ENCODE results near the gene TRIM66. TPM values are rescaled to one million over a fixed set of nuclear protein-coding genes. Genes with fewer than 3 reads are reported as not detected.

Gene TRIM66
- total RNA-seq, 1 experiment from 2014 or later: 2.1 TPM

- Histone ChIP-seq H2BK12ac (ENCODE audit: insufficient read length, low read depth, low read length) (no peak overlapping the region), H3K4me2 (ENCODE audit: insufficient read depth, insufficient read length, low read length) (no peak overlapping the region), H3K79me1 (ENCODE audit: insufficient read depth, low read depth, low read length, poor library complexity, severe bottlenecking) (no peaks in the 10 kb centered on the region), H3K23ac (ENCODE audit: insufficient read length, low read depth, low read length) (no peak overlapping the region), H3K18ac (ENCODE audit: insufficient read length, low read depth, low read length) (no peak overlapping the region), H4K5ac (ENCODE audit: insufficient read length, low read depth, low read length) (no peak overlapping the region), H3K79me2 (ENCODE audit: insufficient read depth, low read length) (no peaks in the 10 kb centered on the region), H2BK15ac (ENCODE audit: low read depth, low read length) (no peak overlapping the region), H3K23me2 (ENCODE audit: insufficient read length, low read depth, low read length, poor library complexity, severe bottlenecking) (no peaks in the 10 kb centered on the region), H3K27ac (ENCODE audit: insufficient read length, low read depth, low read length) (no peak overlapping the region), H3K9ac (ENCODE audit: extremely low read depth, insufficient read length, low read length) (no peak overlapping the region), H2AFZ (ENCODE audit: low read length) (no peak overlapping the region), H4K20me1 (ENCODE audit: control insufficient read depth, insufficient read depth, insufficient read length) (no peaks in the 10 kb centered on the region), H3T11ph (ENCODE audit: low read length) (no peak overlapping the region), H3K4me1 (ENCODE audit: insufficient read depth, low read length) (peaks cover 9% of the 10 kb centered on the region; the same call in 1 of the 2 replicates), H3K4ac (ENCODE audit: low read depth, low read length) (no peak overlapping the region), H4K91ac (ENCODE audit: insufficient read length, low read depth, low read length) (no peak overlapping the region), H3K56ac (ENCODE audit: insufficient read length, low read depth, low read length) (no peak overlapping the region), H3K14ac (ENCODE audit: insufficient read depth, low read length) (no peak overlapping the region), H3K27me3 (ENCODE audit: insufficient read depth, low read length) (no peaks in the 10 kb centered on the region), H3K9me3 (ENCODE audit: control insufficient read depth, low read depth, low read length) (no peaks in the 10 kb centered on the region), H2AK5ac (ENCODE audit: insufficient read length, low read length) (no peak overlapping the region), H2BK5ac (ENCODE audit: insufficient read length, low read length) (no peak overlapping the region), H2BK20ac (ENCODE audit: low read depth, low read length, poor library complexity, severe bottlenecking) (no peak overlapping the region), H2BK120ac (ENCODE audit: low read depth, low read length, poor library complexity, severe bottlenecking) (no peak overlapping the region), H4K8ac (replicated peaks; ENCODE audit: insufficient read length, low read depth, low read length) (no peak overlapping the region)
- Mint-ChIP-seq H3K9me3 (peaks cover 0 to 3% of the 10 kb centered on the region in 2 experiments; a peak in 1 of 5 replicates), H3K36me3 (ENCODE audit: insufficient read depth in 1 of 3, low read depth in 3 of 3) (peaks cover 9 to 15% (median 10%) of the 10 kb centered on the region in 3 experiments; a peak in 6 of 7 replicates), H3K4me1 (peaks cover 13 to 14% of the 10 kb centered on the region in 2 experiments), H3K27me3 (ENCODE audit: low read depth) (no peaks in the 10 kb centered on the region; the same call in 1 of the 2 replicates), H3K27ac (no peak overlapping the region), H3K4me3 (no peak overlapping the region)
- TF ChIP-seq CTCF (conservative IDR thresholded peaks at IDR 0.05): no peak
- DNase-seq: no peak
- no CpG with 5 or more reads among the region's 2 CpGs for WGBS (ENCODE audit: extremely low coverage, insufficient read length, low lambda C conversion rate)
Observed at GRCh38 chr11:8636127-8636526, 46.3 kb downstream of the TRIM66 start.
